Measurements from ENCODE around the gene CLASP2. TPM values are rescaled to one million over a fixed set of nuclear protein-coding genes. Genes with fewer than 3 reads are reported as not detected.

Gene CLASP2
- total RNA-seq, 1 donor from 2014 or later, result 75.8 TPM

DNA sequence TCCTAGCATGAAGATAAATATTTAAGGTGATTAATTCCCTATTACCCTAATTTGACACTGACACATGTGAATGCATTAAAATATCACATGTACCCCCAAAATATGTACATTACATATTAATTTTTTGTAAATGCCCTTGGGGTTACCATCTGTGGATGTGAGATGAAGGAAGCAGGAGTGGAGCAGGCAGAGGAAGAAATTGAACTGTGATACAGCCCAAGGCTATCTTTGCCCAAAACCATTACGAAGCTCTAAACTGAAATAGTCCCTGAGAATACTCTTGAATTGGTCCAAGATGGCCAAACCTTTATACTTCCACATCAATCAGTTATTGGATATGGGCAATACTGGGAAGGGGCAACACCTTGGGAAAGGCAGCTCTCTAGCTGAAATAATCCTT lies 105.0 kb downstream of the CLASP2 start:
- Histone ChIP-seq H3K4me3 (no peak overlapping the region), H3K9me3 (no peaks in the 10 kb centered on the region), H3K36me3 (peaks cover 5 to 31% of the 10 kb centered on the region in 2 donors), H3K27me3 (no peaks in the 10 kb centered on the region), H3K27ac (no peak overlapping the region), H3K4me1 (no peaks in the 10 kb centered on the region)
- TF ChIP-seq, protein P1, sequence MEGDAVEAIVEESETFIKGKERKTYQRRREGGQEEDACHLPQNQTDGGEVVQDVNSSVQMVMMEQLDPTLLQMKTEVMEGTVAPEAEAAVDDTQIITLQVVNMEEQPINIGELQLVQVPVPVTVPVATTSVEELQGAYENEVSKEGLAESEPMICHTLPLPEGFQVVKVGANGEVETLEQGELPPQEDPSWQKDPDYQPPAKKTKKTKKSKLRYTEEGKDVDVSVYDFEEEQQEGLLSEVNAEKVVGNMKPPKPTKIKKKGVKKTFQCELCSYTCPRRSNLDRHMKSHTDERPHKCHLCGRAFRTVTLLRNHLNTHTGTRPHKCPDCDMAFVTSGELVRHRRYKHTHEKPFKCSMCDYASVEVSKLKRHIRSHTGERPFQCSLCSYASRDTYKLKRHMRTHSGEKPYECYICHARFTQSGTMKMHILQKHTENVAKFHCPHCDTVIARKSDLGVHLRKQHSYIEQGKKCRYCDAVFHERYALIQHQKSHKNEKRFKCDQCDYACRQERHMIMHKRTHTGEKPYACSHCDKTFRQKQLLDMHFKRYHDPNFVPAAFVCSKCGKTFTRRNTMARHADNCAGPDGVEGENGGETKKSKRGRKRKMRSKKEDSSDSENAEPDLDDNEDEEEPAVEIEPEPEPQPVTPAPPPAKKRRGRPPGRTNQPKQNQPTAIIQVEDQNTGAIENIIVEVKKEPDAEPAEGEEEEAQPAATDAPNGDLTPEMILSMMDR (IDR thresholded peaks at IDR 0.05), result no peak
- intact Hi-C loops (cut with DNase I), result no loop called here
- DNase-seq (ENCODE audit: low spot score in 2 of 2), result no peak

DNA sequence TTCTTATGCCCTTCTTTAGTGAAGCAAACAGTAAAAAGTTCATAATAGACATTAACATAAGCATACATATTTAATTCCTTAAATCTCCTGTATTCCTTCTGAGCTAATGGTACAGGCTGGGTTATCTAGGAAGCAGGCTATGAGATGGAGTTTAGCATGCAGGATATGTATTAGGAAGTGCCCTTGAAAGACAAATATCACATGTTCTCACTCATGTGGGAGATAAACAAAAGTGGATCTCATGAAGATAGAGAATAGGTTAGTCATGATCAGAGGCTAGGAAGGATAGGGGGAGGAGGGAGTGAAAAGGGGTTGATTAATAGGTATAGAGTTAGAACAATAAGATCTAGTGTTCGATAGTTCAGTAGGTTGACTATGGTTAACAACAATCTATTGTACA lies 105.4 kb downstream of the CLASP2 start:
- Histone ChIP-seq H3K4me3 (no peak overlapping the region), H3K9me3 (no peaks in the 10 kb centered on the region), H3K27ac (no peak overlapping the region), H3K27me3 (no peaks in the 10 kb centered on the region), H3K36me3 (peaks cover 3 to 31% of the 10 kb centered on the region in 2 donors), H3K4me1 (no peaks in the 10 kb centered on the region)
- DNase-seq (ENCODE audit: low spot score in 2 of 2), result no peak
- intact Hi-C loops (cut with DNase I), result no loop called here
- TF ChIP-seq, protein P1 (IDR thresholded peaks at IDR 0.05), result no peak

DNA sequence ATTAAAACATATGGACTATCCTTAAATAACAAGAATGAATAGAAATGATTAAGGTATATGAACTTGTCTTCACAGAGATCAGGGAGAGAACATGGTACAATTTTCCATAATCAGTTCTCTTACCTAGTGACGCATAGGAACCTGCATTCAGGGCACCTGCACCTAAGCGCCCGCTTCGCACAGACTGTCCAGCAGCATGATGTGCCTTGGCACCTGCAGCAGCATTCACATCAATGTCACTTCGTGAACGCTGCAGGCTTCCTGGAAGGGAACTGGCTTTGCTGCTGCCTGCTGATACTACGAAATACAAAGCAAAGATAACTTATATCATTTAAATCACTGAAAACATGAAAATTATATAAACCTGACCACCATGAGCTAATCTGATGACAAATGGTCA lies 115.2 kb downstream of the CLASP2 start:
- intact Hi-C loops (cut with DNase I), result no loop called here
- H3K36me3 ChIP-seq, result peaks cover 43 to 75% of the 10 kb centered on the region in 2 donors

DNA sequence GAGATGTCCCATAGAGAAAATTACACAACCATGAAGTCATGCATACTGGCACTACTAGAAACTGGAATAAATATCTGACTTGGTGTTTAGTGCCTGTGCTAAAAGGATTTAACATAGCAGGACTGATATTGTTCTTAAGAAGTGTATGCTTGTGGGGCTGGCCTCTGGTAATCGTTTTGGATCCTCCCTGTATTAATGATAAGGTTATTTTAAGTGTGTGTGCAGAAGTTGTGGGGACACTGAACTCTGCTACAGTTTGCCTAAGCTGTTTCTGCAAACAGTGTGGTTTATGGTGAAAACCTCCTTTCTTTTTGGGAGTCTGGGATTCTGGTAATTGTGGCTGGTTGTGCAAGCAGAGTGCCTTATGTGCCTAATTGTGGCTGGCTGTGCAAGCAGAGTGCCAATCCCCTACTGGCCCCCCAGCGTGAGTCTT lies 120.8 kb downstream of the CLASP2 start:
- intact Hi-C loops (cut with DNase I), result no loop called here
- Histone ChIP-seq H3K27me3 (no peaks in the 10 kb centered on the region), H3K9me3 (no peaks in the 10 kb centered on the region), H3K4me3 (no peak overlapping the region), H3K36me3 (peaks cover 12 to 34% of the 10 kb centered on the region in 2 donors), H3K27ac (no peak overlapping the region), H3K4me1 (no peaks in the 10 kb centered on the region)
- TF ChIP-seq, protein P1 (IDR thresholded peaks at IDR 0.05), result no peak
- no peak for DNase-seq (ENCODE audit: low spot score in 2 of 2)

More for the DNA sequence above, 115.2 kb downstream of the CLASP2 start:
- no peak for DNase-seq (ENCODE audit: low spot score in 2 of 2)
- H3K9me3 ChIP-seq, result no peaks in the 10 kb centered on the region
- TF ChIP-seq, protein P1 (IDR thresholded peaks at IDR 0.05), result no peak
- no peaks in the 10 kb centered on the region for H3K27me3 ChIP-seq
- H3K4me3 ChIP-seq, result no peak overlapping the region
- H3K27ac ChIP-seq, result no peak overlapping the region
- H3K4me1 ChIP-seq, result no peaks in the 10 kb centered on the region

DNA sequence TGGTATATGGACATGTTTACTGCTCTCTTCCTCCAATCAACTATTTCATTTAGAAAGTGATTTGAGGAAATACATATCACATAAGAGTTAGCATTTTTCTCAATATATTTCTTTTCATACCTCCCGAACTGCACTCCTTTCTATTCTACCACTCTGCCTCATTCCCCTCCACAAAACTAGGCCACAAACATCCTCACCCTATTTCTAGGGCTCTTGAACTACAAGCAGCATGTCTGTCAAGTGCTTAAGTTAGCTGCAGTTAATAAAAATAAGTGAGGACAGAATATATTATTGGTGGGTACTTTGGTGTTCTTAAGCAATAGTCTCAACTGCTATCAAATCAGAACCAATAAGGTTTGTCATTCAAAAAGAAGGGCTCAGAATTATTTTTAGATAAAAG lies 125.1 kb downstream of the CLASP2 start:
- TF ChIP-seq, protein P1 (IDR thresholded peaks at IDR 0.05), result no peak
- no peaks in the 10 kb centered on the region for H3K4me1 ChIP-seq

DNA sequence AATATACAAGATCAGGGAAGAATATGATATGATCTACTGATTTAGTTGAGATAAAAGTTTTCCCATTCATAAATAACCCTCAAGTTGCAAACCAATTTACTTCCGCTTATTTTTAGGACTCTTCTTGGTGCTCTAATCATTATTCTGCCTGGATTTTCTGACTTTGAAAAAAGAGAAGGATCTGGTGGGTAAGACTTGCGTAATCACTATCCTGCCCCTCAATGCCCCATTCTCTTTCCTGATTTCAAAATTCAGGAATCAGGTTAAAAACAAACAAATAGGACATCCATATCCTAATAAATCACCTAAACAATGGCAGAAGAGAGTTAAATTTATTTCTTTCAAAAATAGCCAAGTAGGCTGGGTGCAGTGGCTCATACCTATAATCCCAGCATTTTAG lies 127.5 kb downstream of the CLASP2 start:
- TF ChIP-seq, protein P1 (IDR thresholded peaks at IDR 0.05), result no peak
- H3K36me3 ChIP-seq, result peaks cover 24 to 53% of the 10 kb centered on the region in 2 donors
- H3K27me3 ChIP-seq, result no peaks in the 10 kb centered on the region
- intact Hi-C loops (cut with DNase I), result no loop called here
- H3K27ac ChIP-seq, result no peak overlapping the region
- H3K4me1 ChIP-seq, result no peaks in the 10 kb centered on the region
- DNase-seq (ENCODE audit: low spot score in 2 of 2), result no peak
- no peaks in the 10 kb centered on the region for H3K9me3 ChIP-seq
- no peak overlapping the region for H3K4me3 ChIP-seq

More for the DNA sequence above, 125.1 kb downstream of the CLASP2 start:
- no peak overlapping the region for H3K4me3 ChIP-seq
- H3K27me3 ChIP-seq, result no peaks in the 10 kb centered on the region
- no peaks in the 10 kb centered on the region for H3K9me3 ChIP-seq
- intact Hi-C loops (cut with DNase I), result no loop called here
- no peak for DNase-seq (ENCODE audit: low spot score in 2 of 2)
- H3K36me3 ChIP-seq, result peaks cover 20 to 40% of the 10 kb centered on the region in 2 donors
- no peak overlapping the region for H3K27ac ChIP-seq
